Mononuclear cell (primary cell): ENCODE data around the gene RBM28. TPM values are rescaled to one million over a fixed set of nuclear protein-coding genes. Genes with fewer than 3 reads are reported as not detected.

ENCODE experiments used
- H3K27me3 ChIP-seq: 2 replicates; pipeline ENCODE4 v1.6.0; 2011; ENCODE audit warnings: low read length, control low read depth; ENCODE audit not compliant: insufficient read depth
- H3K4me1 ChIP-seq: 2 replicates; pipeline ENCODE4 v1.5.1; 2011; ENCODE audit warnings: mild to moderate bottlenecking, low read length, control low read depth; ENCODE audit not compliant: insufficient read depth
- H3K4me3 ChIP-seq: 2 replicates; pipeline ENCODE4 v1.5.1; 2011; ENCODE audit warnings: mild to moderate bottlenecking, low read length, moderate library complexity
- H3K9me3 ChIP-seq: 2 replicates; pipeline ENCODE4 v1.5.1; 2011; ENCODE audit warnings: low read depth, mild to moderate bottlenecking, control low read depth, low read length
- total RNA-seq: library from RNA; depleted of rRNA; stranded (reverse); fragments of >200 nt; gene quantifications from one replicate; pipeline ENCODE4 v1.2.3, GENCODE V29; 2012

The RBM28 gene
- total RNA-seq, 1 donor, result 5.4 TPM

DNA sequence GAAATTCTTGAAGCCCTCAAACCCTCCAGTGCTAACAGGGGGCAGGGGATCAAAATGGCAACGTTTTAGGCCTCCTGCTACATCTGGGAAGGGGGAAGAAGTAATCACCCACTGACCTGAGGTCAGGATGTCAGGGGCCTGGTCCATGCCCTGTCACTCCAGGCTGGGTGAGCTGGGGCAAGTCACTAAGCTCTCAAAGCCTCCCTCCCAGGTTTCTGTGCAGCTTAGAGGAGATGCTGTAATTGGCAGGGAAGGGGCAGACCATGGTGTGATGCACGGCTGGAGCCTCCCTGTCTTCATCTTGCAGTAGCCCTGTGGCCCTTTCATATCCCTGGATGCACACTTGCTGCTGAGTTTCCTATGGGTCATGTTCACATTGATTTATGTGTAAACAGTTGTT, 75.5 kb downstream of the RBM28 start:
- Histone ChIP-seq H3K27me3 (peaks cover 4% of the 10 kb centered on the region), H3K9me3 (no peaks in the 10 kb centered on the region), H3K4me3 (no peak overlapping the region), H3K4me1 (no peaks in the 10 kb centered on the region)

DNA sequence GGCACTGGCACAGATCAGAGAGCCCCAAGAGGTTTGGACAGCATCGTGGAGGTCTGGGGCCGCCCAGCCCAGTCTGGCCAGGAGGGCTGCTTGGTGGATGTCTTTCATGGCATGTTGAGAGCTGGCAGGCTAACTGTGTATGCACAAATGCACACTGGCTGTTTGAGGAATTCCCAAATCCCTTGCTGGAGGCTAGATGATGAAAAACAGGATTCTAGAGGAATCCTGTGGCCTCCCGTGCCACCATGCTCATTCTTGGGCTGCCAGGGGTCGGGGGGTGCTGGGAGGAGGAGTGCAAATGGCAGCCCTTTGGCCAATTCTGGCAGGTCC, 76.1 kb downstream of the RBM28 start:
- peaks cover 4% of the 10 kb centered on the region for H3K27me3 ChIP-seq
- no peaks in the 10 kb centered on the region for H3K4me1 ChIP-seq
- no peak overlapping the region for H3K4me3 ChIP-seq
- no peaks in the 10 kb centered on the region for H3K9me3 ChIP-seq

DNA sequence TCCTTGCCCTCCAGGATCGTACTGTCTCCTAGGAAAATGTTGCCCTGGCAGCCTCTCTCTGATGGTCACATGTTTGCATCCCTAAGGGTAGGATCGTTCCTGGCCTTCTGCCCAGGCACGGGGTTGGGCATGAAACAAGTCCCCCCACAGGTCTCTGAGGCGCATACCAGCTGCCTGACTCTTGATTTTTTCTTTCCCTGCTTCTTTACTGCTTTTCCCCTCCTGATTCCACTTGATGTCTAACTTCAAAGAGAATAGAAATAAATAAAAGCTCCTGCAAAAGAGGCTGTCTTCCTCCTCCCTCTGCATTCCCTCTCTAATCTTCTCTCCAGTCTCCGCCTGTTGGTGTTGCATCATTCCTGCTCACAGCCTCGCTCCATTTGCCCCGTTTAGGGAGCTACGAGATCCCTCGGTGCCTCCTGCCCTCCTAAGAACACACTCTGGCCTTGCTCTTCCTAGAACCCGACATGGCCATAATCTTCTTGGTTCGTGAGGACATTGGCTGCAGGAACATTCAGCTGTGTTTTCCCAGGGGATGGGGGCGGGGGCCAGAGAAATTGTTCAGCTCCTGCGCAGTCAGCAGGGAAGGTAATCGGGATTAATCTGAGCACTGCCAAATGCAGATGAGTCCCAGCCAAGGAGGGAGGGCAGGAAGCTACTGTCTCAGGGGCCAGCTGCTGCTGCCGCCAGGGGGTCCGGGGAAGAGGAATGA, 76.7 kb downstream of the RBM28 start:
- Histone ChIP-seq H3K27me3 (peaks cover 4% of the 10 kb centered on the region), H3K4me1 (no peaks in the 10 kb centered on the region), H3K9me3 (no peaks in the 10 kb centered on the region), H3K4me3 (no peak overlapping the region)

DNA sequence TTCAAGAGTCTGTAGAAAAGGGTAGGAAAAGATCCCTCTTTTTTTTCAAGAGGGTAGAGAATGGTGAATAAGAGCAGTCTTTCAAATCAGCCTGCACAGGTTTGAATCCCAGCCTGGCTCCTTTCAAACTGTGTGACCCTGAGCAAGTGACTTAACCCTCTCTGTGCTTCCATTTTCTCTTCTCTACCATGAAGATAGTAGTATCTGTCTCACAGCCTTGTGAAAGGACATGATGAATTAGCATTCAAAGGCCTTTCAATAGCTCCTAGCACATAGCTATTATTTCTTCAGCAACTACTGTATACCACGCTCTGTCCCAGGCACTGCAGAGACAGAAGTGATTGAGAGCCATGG, 77.2 kb downstream of the RBM28 start:
- H3K9me3 ChIP-seq, result no peaks in the 10 kb centered on the region
- no peaks in the 10 kb centered on the region for H3K4me1 ChIP-seq
- no peaks in the 10 kb centered on the region for H3K27me3 ChIP-seq
- H3K4me3 ChIP-seq, result no peak overlapping the region

DNA sequence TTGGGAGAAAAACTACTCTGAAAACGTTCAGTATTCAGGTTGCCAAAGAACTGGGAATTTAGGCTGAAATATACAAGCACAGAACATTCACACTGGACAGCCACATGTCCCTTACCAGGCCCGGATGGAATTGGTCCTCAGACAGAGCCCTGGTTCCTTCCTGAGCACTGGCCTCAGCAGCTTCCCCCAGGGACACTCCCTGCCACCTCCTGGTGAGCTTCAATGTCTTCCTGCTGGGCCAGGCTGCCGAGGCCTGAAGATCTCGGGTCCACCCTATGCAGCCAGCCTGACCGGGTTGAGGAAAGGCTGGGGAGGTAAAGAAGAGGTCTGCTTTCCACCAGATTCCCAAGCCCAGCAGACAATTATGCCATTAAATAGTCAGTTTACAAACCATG, 77.8 kb downstream of the RBM28 start:
- H3K4me1 ChIP-seq, result no peaks in the 10 kb centered on the region

DNA sequence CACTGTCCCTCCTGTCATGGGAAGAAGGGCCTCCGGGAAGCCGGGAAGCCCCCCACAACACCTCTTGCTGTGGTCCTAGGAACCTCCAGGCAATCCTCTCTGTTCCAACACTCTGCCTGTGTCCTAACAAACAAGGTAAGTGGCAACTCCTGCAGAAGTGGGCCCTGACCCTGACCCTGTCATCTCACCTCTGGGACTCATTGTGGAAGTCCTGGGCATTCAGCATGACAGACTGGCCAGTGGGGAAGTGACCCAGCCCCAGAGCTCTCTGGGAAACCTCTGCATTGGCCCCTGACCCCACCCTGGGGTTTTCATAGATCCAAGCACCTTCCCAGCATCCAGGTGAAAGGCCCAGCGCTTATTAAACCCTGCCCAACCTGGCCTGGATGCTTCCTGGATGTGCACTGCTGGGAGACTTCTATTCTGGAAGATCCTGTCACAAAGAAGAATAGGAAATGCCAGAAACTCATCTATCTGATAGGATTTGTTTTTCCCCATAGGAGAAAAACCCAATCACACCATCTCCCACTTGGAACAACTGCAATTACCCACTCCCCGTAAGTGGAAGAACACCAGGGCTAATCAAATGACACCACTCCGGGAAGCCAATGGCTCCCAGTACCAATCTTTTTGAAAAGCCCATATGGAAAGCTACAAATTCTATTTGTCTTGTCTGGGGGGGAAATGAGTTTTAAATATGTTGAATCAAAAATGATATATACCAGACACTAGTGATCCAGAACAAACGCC, 78.4 kb downstream of the RBM28 start:
- Histone ChIP-seq H3K4me1 (no peaks in the 10 kb centered on the region), H3K27me3 (no peaks in the 10 kb centered on the region), H3K4me3 (no peak overlapping the region)

More for the DNA sequence above, 77.8 kb downstream of the RBM28 start:
- no peaks in the 10 kb centered on the region for H3K27me3 ChIP-seq
- H3K4me3 ChIP-seq, result no peak overlapping the region
- no peaks in the 10 kb centered on the region for H3K9me3 ChIP-seq

DNA sequence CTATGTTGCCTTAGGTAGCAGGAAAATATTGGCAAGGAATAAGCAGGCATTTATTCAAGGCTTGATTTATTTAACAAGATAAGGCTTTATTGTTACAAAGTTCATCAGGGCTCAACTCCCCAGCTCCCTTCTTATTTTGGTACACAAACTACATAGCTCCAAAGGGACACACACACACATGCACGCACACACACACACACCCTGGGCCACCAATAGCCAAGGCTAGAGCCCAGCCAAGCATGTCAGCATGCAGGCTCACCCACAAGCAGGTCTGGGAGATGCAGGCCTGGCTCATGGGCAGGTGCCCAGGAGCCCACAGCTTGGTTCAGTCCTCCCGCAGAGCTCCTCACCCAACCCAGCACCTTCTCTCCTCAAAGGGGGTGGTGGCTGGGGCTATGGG, 79.2 kb downstream of the RBM28 start:
- no peaks in the 10 kb centered on the region for H3K27me3 ChIP-seq
- H3K9me3 ChIP-seq, result no peaks in the 10 kb centered on the region
- H3K4me1 ChIP-seq, result no peaks in the 10 kb centered on the region
- H3K4me3 ChIP-seq, result no peak overlapping the region

More for the DNA sequence above, 78.4 kb downstream of the RBM28 start:
- no peaks in the 10 kb centered on the region for H3K9me3 ChIP-seq

DNA sequence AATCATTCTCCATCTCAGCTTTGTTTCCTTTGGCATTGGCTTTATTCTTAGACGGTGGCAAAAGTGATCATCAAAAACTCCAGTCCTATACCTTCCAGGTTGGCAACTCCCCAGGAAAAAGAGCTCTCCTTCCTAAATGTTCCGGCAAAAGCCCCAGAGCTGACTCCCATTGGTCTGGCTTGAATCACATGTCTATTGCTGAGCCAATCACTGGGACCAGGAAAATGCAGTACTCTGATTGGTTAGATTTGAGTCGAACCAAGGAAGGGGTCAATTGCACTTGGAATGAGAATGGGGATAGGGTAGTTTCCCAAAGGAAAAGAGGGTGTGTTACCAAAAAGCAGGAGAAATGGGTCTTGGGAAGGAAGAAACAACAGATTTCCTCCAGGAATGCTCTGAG, 80.3 kb downstream of the RBM28 start:
- Histone ChIP-seq H3K4me3 (no peak overlapping the region), H3K4me1 (no peaks in the 10 kb centered on the region), H3K9me3 (no peaks in the 10 kb centered on the region), H3K27me3 (no peaks in the 10 kb centered on the region)

DNA sequence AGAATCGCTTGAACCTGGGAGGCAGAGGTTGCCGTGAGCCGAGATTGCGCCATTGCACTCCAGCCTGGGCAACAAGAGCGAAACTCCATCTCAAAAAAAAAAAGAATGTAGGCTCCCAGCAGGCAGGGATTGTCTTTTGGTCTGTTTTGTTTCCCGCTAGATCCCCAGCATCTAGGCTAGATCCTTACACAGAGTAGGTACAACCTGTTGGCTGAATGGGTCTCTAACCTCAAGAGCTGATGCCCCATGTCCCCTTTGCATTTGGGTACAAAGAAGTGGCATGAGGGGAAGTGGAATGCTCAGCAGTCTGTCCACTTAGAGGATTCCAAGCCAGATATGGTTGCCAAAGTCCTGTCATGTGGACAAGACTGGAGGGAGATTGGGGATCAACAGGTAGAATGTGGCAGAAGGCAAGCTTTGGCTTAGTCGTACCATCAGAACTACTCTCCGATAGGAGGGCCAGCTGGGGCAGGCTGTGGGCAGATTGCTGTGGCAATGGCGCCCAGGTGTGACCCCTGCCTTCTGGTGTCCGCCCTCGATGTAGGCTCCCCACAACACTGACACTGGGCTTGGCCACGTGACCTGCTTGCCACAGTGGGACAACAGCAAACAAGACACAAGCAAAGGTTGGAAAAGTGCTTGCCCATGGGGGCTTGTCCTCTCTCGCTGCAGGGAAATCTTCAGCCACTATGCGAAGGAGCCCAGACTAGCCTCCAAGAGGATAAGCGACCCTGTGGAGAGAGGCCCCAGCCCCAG, 81.3 kb downstream of the RBM28 start:
- Histone ChIP-seq H3K9me3 (no peaks in the 10 kb centered on the region), H3K27me3 (no peaks in the 10 kb centered on the region), H3K4me3 (no peak overlapping the region), H3K4me1 (no peaks in the 10 kb centered on the region)

DNA sequence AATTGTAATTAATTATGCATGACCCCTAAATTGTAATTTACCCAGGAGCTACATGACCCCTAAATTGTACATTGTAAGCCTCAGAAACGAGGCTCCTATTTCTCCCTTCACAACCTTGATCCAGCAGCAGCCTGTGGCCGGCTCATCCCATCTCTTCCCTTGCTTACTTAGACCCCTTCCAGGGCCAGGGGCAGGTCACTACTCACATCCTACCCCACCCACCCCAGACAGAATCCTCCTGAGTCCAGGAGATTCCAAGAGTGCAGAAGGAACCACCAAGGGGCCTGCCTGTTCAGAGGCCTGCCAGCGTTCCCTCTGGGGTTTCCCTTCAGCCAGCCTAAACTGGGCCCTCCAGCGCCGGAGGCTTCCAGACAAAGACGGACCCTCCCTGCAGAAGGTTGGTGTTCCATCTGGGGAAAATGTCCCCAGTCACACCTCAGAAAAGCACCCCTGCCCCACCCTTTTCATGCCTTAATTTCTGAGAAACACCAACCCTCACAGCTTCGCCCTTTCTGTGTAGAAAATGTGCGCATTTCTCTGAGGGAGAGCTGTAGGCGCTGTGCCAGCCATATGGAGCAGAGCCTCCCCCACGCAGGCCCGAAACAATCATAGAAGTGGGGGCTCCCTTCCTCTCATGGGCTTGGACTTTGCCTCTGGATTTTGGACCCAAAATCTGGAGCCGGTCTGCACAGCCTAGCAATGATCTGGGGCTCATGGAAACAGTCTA, 83.5 kb downstream of the RBM28 start:
- H3K4me3 ChIP-seq, result no peak overlapping the region

DNA sequence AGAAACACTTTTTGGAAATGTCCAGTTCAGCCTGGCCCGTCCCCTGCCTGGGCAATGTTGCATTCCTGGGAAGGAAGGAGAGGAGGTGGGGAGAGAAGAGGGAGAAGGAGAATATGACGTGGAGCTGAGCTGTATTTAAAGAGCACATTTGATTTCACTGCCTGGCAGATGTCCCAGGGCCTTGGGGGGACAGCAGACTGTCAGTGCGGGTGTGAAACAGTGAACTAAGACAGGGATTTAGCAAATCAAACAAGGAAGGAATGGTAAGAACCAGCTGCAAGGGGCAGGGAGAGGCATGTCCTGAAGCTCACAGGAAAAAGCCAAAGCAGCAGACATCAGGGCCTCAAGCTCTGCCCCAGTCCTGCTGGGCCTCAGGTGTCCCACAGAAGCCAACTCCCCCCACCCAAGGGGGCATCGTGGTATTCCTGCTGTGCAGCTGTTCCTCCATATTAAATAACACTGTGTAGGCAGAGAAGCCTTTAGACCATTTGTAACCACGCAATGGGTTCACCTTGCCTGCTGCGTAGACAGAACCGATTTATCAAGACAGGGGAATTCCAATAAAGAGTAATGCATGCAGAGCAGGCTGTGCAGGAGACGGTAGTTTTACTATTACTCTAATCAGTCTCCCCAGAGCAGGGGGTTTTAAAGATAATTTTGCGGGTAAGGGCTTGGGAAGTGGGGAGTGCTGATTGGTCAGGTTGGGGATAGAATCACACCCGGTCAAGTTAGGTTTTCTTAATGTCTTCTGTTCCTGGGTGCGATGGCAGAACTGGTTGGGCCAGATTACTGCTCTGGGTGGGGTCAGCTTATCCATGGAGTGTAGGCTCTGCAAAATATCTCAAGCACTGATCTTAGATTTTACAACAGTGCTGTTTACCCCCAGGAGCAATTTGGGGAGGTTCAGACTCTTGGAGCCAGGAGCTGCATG, 84.3 kb downstream of the RBM28 start:
- no peaks in the 10 kb centered on the region for H3K27me3 ChIP-seq
- H3K9me3 ChIP-seq, result no peaks in the 10 kb centered on the region
- H3K4me1 ChIP-seq, result no peaks in the 10 kb centered on the region
- H3K4me3 ChIP-seq, result no peak overlapping the region

More for the DNA sequence above, 83.5 kb downstream of the RBM28 start:
- Histone ChIP-seq H3K4me1 (no peaks in the 10 kb centered on the region), H3K9me3 (no peaks in the 10 kb centered on the region), H3K27me3 (no peaks in the 10 kb centered on the region)

DNA sequence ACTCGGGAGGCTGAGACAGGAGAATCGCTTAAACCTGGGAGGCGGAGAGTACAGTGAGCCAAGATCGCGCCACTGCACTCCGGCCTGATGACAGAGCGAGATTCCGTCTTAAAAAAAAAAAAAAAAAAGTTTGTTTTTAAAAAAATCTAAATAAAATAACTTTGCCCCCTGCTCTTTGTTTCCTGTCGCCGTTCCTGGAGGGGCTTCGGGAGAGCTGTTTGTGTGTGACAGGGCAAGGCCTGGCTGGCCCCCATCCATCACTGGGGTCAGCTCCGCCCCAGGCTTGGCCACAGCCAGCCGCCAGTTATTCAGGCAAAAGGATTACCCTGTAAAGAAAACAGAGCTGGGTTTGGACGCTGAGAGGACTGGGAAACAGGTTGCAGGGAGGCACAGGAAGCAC, 86.2 kb downstream of the RBM28 start:
- no peak overlapping the region for H3K4me3 ChIP-seq
- no peaks in the 10 kb centered on the region for H3K4me1 ChIP-seq
- H3K9me3 ChIP-seq, result no peaks in the 10 kb centered on the region
- H3K27me3 ChIP-seq, result no peaks in the 10 kb centered on the region

DNA sequence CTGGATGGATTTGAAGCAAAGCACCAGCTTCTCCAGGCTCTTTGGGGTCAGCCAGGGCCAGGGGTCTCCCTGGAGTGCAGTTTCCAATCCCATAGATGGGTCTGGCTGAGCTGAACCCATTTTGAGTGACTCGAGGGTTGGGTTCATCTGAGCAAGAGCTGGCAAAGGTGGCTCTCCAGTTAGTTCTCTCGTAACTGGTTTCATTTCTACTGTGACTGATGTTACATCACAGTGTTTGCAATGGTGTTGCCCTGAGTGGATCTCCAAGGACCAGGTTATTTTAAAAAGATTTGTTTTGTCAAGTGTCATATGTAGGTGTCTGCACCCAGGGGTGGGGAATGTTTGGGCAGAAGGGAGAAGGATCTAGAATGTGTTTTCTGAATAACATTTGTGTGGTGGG, 88.4 kb downstream of the RBM28 start:
- no peak overlapping the region for H3K4me3 ChIP-seq
- no peaks in the 10 kb centered on the region for H3K9me3 ChIP-seq
- no peaks in the 10 kb centered on the region for H3K27me3 ChIP-seq
- H3K4me1 ChIP-seq, result no peaks in the 10 kb centered on the region

DNA sequence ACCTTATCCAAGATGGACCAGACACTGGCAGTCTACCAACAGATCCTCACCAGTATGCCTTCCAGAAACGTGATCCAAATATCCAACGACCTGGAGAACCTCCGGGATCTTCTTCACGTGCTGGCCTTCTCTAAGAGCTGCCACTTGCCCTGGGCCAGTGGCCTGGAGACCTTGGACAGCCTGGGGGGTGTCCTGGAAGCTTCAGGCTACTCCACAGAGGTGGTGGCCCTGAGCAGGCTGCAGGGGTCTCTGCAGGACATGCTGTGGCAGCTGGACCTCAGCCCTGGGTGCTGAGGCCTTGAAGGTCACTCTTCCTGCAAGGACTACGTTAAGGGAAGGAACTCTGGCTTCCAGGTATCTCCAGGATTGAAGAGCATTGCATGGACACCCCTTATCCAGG, 89.2 kb downstream of the RBM28 start:
- H3K27me3 ChIP-seq, result no peaks in the 10 kb centered on the region
- no peaks in the 10 kb centered on the region for H3K9me3 ChIP-seq
- H3K4me3 ChIP-seq, result no peak overlapping the region
- no peaks in the 10 kb centered on the region for H3K4me1 ChIP-seq
